Kidney capillary endothelial cell (primary cell): Measurements from ENCODE around the gene CYFIP1.
"Not testable (repeated sequence)": the region's sequence is repeated elsewhere in the genome, so short reads cannot be mapped to it uniquely, and the experiment has no call there.

ENCODE experiments used
- DNase-seq: peaks from one replicate; pipeline ENCODE4 v3.0.0-alpha.2; 2018; ENCODE audit warnings: low spot score

Gene CYFIP1

GRCh38 chr15:22980189-22981050, at the start of gene CYFIP1:
Gene CYFIP1, minus strand, starts transcription at chr15:22980368. Its CDS starts 33,083 bp downstream, at chr15:22947285.
- peak; percentile 75 for DNase-seq

GRCh38 chr15:23026218-23026617, 46.0 kb upstream of the CYFIP1 start:
- DNase-seq = no peak

GRCh38 chr15:23022156-23022555, 42.0 kb upstream of the CYFIP1 start:
- DNase-seq = no peak

GRCh38 chr15:23014394-23015000, 34.3 kb upstream of the CYFIP1 start:
- DNase-seq = no peak

- DNase-seq = no peak
These were observed 33.5 kb upstream of the CYFIP1 start for GRCh38 chr15:23013681-23014080.

- not testable (repeated sequence) for DNase-seq
These were observed 32.4 kb upstream of the CYFIP1 start for GRCh38 chr15:23012616-23013015.

GRCh38 chr15:23003736-23004135, 23.6 kb upstream of the CYFIP1 start:
- DNase-seq = no peak

GRCh38 chr15:23002920-23003319, 22.8 kb upstream of the CYFIP1 start:
- no peak for DNase-seq

- no peak for DNase-seq
These were observed 15.6 kb upstream of the CYFIP1 start for GRCh38 chr15:22995795-22996194.

- DNase-seq = no peak
These were observed 11.8 kb upstream of the CYFIP1 start for GRCh38 chr15:22992024-22992326.

- DNase-seq = no peak
These were observed 9.7 kb upstream of the CYFIP1 start for GRCh38 chr15:22989576-22990477.

- DNase-seq = no peak
These were observed 8.6 kb upstream of the CYFIP1 start for GRCh38 chr15:22988811-22989210.

- DNase-seq = not testable (repeated sequence)
These were observed 1.8 kb upstream of the CYFIP1 start for GRCh38 chr15:22981931-22982330.

- no peak for DNase-seq
These were observed 1.1 kb upstream of the CYFIP1 start for GRCh38 chr15:22981051-22981840.

GRCh38 chr15:22979238-22980188, 655 bp downstream of the CYFIP1 start:
- peak; percentile 40 for DNase-seq

- no peak for DNase-seq
These were observed 1.4 kb downstream of the CYFIP1 start for GRCh38 chr15:22978691-22979237.

- peak; percentile 49 for DNase-seq
These were observed 5.4 kb downstream of the CYFIP1 start for GRCh38 chr15:22974745-22975144.

- DNase-seq = no peak
These were observed 6.2 kb downstream of the CYFIP1 start for GRCh38 chr15:22973987-22974386.

- no peak for DNase-seq
These were observed 6.9 kb downstream of the CYFIP1 start for GRCh38 chr15:22973286-22973685.

GRCh38 chr15:22969489-22969888, 10.7 kb downstream of the CYFIP1 start:
- DNase-seq = no peak
